NCI-H1092 treated with DMSO at 0.1 percent for 48 hours (cell line): ENCODE data around the gene DAP.

Experiments used
- DNase-seq: peaks from one replicate; lab custom pipeline; 2025; lab: John Stamatoyannopoulos, UW

DAP gene

DNA sequence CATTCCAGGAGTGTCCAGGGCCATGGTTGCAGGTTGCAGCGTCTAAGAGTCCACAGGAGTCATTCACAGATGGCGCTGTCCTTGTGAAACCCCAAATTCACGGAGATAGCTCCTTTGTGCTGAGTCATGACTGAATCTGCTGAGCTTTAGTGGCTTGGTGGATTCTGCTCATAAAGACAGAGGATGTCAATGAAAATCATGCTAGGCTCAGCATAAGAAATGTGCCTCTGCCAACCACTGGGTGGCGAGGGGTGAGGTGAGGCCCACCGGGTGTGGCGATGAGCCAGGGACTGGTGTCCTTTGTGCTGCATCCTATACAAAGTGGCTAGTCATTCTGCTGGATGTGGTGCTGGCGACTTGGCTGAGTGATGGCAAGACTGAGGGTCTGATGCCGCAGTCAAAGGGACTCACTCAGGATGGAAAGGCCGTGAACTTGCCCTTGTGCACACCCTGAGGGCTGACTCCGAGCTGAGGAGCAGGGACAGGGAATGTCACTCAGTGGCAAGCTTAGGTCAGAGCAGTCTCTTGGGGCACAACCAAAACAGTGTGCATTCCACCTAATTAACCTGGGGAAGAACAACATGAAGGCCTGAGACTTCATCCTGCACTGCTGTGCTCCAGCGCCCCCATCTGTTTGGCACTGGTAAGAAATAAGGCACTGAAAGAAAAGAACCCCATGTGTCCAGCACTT, 71.5 kb downstream of the DAP start:
- DNase-seq: no peak

DNA sequence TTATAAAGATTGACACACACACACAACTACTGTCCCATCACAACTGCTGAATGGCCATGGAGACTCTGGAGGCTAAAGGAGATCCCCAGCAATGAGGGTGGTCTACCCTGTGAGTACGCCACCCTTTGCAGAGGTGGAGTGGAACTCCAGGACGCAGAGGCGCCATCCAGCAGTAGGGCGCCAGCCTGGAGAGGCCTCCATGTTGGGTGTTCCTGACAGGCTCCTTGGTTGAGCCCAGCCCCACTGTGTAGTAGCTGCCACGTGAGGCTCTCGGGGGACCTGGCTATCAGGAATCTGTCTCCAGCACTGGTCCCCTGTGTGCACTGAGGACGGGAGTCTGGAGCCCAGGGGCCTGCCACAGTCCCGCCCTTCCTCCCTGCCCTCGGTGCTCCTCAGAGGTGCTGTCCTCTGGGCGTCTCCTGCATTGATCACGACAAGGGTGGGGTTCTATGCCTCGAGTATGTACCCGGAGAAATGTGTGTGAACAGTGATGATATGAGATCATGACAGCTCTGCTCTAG, 72.3 kb downstream of the DAP start:
- DNase-seq: no peak

DNA sequence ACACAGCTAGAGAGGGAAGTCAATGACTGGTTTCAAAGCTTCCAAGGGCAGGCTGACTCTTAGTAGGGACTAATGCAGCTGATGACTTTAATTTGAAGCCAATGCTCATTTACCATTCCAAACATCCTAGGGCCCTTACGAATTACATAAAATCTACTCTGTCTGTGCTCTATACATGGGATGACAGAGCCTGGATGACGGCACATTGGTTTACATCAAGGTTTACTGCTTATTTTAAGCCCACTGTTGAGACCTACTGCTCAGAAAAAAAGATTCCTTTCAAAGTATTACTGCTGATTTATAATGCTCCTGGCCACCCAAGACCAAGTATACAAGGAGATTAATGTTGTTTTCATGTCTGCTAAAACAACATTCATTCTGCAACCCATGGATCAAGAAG, 74.1 kb downstream of the DAP start:
- DNase-seq: no peak

DNA sequence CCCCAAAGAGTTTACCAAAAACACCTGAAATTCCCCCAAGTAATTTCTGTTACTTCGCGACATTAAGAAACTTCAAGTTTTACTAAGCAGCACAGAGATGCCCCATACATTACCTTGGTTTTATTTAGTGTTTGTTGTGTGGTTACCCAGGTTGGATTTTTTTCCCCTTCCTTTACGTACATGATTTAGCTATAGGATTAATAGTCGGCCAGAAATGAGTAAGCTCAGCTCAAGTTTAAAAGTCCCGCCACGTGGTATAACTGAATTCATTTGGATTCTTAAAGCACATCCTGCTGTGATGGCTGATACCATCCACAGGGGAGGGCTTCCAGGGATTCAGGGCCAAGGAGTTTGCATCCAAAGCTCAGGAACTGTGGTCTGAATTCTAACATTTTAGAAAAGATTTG, 75.9 kb downstream of the DAP start:
- DNase-seq: no peak

DNA sequence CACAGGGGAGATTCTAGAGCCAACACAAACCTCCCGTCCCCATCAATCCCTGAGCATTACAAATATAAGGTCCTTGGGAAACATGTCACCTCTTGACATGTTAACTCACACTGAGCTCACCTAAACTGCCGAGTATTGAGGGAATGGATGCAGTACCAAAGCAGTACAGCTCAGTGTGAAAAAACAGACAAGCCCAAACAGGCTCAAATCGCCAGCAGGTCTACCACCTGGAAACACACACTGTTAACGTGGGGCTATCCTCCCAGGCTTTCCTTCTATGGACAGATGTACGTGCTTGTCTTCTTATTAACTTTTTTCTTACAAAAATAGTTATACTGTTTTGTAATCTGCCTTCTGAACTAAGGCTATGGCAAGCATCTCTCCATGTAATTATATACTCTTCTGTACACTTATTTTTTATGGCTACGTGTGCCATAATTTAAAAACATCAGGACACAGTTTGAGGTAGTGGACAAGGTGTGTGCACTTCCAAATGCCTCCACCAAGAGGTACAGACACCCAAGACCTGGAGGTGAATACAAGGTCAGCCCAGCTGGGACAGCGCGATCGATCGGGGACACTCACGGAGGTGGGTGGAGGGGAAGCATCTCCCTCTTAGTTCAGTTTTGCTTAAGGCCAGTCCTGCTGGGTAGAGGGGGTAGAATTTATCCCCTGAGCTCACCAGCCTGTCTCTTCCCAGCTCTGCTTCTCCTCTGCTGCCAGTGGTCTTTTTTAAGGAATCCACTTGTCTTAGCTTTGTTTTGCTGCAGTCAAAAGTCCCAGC, 76.5 kb downstream of the DAP start:
- DNase-seq: no peak

DNA sequence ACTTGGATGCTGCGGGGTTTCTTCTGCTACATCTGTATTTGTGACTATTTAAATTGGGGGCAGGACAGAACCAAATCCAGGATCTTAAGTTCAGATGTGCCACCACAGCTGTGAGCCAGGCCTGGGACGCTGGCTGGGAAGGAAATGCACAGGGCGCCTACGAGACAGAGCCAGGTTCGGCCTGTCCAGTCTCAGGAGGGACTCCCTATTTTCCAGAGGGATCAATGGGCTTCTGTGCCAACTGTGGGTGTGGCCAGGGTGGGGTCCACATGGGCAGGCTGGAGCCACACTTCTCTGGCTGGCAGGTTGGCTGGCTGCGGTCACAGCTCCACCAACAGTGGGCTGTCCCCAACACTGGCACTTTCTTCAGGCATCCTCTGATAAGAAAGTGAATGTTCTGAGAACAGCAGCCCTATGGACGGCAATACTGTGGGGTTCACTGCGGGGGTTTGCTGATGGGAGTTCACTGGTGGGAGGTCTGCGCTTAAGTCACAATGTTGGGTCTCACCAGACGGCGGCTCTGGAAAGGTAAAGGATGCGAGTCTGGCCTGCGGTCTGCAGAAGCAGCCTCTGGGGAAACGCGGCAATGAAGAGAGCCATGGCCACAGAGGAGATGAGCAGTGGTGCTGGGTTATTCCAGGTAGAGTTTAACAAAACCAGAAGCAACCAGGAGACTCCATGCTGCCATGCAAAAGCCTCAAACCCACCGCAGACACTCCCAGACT, 78.1 kb downstream of the DAP start:
- no peak for DNase-seq

DNA sequence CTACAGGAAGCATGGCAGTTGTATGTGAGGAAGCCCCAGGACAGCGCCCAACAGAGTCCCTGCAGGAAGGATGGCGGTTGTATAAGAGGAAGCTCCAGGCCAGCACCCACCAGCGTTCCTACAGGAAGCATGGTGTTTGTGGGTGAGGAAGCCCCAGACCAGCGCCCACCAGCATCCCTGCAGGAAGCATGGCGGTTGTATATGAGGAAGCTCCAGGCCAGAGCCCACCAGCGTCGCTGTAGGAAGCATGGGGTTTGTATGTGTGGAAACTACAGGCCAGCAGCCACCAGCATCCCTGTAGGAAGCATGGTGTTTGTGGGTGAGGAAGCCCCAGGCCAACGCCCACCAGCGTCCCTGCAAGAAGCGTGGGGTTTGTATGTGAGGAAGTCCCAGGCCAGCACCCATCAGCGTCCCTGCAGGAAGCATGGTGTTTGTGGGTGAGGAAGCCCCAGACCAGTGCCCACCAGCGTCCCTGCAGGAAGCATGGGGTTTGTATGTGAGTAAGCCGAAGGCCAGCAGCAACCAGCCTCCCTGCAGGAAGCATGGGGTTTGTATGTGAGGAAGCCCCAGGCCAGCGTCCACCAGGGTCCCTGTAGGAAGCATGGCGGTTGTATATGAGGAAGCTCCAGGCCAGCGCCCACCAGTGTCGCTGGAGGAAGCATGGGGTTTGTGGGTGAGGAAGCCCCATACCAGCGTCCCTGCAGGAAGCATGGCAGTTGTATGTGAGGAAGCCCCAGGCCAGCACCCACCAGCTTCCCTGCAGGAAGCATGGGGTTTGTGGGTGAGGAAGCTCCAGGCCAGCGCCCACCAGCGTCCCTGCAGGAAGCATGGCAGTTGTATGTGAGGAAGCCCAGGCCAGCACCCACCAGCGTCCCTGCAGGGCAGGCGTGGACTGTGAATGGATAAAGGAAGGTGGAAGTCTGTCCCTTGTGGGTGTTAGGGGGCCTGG, 79.0 kb downstream of the DAP start:
- no peak for DNase-seq

DNA sequence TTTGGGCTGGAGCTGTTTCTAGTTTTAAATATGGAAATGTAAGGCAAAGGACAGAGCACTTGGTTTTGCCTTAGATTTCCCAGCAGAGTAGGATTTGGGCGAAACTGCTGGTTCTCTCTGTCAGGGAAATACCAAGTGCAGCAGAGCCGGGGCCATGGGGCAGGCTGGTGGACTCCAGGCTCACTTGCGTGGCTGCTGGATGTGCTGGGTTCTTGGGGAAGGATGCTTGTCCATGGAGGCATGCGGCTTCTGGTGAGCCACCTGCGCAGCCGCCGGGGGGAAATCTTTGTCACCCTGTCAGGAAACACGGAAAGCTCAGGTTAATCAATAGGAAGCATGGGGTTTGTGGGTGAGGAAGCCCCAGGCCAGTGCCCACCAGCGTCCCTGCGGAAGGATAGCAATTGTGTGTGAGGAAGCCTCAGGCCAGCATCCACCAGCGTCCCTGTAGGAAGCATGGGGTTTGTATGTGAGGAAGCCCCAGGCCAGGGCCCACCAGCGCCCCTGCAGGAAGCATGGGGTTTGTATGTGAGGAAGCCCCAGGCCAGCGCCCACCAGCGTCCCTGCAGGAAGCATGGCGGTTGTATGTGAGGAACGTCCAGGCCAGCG, 80.1 kb downstream of the DAP start:
- DNase-seq: no peak

DNA sequence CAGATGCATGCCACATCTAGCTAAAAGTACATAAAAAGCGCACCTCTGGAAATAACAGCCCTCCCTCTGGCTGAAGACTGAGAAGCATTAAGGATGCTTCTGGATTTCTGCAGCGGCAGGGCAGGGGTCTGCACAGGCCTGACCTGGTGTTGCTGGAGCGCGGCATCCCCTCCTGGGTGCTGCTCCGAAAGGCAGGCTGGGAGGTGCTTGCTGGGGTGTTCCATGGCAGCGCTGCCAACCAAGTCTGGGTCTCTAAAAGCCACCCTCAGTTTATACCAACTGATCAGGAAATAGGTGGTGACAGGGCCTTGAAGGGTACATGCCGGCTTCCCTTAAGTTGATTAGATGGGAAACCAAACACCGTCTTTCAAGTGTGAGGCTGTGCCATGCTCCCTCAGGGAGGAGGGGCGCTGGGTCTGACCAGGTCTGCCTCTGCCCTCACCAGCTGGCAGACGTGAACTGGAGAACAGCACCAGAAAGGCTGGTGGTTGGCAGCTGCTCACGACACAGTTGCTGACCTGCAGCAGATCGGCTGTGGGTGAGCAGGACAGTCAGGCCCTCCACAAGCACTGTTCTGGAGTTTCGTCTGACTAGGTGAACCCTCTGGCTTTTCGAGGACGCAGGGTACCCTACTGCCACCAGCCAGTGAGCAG, 81.6 kb downstream of the DAP start:
- no peak for DNase-seq

DNA sequence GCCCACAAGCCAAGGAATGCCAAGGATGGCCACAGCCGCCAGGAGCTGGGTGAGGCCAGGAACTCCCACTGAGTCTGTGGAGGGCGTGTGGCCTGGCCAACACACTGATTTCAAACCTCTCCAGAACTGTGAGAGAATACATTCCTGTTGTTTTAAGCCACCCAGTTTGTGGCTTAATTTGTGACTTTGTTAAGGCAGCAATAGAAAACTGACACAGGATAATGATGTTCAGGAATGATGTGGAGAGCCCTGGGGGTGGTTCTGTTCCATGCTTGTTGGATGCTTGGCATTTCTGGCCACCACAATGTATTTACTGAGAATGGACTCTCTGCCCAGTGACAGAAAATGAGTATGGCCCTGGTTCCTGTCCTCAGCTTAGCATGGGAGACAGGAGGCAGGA, 82.8 kb downstream of the DAP start:
- no peak for DNase-seq

DNA sequence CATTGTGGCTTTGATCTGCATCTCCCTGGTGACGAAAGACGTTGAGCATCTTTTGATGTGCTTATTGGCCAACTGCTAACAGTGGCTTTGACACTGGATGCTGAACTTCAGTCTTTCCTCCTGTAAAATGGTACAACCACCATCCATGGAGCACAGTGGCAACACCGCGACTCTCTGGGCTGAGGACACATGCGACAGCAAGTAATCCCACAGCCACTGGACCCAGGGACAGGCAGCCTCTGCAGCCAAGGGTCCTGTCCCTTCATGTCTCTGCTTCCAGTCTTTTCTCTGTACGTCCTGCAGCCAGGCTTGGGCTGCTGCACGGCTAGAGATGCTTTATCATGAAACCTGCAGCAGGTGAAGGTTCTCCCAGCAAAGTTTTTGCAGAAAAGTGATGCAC, 83.5 kb downstream of the DAP start:
- DNase-seq: no peak

DNA sequence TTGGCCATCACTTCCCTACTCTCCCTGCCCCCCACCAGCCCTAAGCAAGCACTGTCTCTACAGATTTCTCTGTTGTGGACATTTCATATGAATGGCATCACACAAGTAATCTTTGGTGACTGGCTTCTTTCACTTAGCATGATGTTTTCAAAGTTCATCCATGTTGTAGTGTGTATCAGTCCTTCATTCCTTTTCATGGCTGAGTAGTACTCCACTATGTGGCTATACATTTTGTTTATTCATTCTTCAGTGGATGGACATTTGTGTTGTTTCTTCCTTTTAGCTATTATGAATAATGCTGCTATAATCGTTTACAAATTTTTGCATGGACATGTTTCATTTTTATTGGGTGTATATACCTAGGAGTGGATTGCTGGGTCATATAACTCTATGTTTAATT, 84.1 kb downstream of the DAP start:
- DNase-seq: no peak

DNA sequence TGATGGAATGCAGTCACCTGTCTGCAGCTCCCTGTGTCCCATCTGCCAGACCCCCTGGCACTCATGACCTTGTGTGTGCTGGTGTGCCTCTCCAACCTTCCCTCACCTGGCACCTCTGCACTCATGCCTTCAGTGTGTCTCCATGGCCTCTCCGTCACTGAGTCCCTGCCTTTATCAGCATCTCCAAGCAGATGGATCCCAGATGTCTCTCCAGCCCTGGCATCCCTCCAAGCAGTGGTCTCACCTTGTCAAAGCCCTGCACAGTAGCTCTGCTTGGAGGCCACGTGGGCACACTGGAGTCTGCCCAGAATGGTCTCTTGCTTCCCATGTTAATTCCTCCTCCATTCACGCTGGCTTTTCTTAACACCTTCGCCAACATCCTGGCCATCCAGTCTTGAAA, 84.8 kb downstream of the DAP start:
- DNase-seq: no peak

DNA sequence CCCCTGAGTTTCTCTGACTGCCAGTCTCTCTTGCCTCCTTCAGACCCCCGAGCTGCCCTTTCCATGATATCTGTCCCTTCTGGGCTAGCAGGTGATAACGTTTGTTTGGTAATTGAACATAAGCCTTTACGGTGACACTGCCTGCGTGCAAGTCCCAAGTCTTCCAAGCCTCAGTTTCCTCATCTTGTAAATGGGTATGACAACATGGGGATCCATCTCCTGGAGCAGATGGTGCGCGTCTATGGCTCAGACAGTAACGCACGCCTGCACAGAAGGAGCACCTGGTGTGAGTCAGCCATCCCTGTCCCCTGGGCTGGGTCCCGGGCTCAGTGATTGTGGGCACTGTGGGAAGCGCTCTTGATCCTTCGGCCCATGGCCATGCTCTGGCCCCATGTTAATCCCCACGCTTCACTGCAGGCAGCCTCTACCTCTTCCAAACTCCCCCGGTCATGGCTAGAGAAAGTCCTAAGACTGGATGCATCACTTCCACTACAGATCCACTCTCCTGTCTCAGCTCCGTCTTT, 85.8 kb downstream of the DAP start:
- DNase-seq: no peak

DNA sequence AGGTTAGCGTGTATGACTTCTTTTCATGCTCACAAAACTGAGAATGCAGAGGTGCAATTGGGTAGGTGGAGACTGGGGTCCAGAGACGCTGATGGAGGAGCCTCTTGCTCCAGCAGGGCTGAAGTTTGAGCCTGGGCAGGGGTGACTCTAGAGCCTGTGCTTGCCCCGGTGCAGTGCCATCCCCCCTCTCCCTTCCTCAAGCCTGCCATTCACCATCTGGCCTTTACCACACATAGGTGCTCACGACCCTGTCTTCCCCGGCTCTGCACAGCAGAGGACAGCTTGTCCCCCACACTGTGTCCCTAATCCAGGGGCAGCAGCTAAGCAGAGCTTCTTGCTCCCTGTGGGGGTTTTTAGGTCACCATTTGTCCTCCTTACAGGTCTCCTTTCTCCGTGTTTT, 86.5 kb downstream of the DAP start:
- DNase-seq: no peak

DNA sequence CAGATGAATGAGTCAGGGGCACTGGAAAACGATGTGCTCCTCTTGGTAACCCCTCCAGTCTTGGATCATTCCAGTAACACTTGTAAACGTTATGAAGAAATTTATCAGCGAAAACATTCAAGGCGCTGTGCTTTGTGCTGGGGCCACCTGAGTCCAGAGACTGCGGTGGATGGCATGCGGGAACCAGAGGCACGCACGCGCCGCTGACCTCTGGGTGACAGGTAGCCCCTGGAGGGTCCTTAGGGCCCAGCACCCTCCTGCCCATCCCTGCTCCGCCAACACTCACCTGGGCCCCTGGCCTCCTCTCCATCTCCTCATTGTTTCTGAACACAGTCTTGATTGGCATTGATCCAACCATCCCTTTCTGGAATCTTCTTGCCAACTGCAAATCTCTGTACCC, 86.9 kb downstream of the DAP start:
- no peak for DNase-seq

DNA sequence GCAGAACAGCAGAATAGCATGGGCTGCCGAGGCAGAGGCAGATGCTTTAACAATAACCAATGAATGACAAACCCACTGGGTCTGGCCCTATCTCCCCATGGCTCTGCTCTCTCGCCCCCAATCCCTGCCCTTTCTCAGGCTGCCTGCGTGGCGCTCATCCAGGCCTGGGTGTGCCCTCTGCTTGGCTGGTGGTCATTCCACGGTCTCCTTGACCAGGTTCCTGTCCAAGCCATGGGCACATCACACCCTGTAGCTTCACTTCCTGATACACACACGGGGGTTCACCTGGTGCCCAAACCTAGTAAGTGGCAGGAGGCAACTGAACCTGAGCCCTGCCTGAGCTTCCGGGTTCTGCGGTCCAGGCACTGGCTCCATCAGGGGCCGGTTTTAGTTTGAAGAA, 87.6 kb downstream of the DAP start:
- no peak for DNase-seq

DNA sequence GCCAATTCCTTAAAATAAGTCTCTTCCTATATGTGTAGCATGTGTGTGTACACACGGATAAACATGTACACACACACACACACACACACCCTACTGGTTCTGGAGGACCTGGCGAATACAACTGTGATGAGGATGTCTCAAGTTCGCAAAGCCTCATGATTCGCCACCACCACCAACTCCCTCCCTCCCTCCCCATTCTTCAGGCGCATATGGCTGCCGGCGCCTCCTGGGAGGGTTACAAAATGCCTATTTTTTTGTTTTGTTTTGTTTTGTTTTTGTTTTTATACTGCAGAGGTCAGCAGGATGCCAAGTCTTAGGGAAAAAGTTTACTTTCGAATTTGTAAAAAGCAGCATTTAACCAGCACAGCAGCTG, 88.0 kb downstream of the DAP start:
- no peak for DNase-seq

DNA sequence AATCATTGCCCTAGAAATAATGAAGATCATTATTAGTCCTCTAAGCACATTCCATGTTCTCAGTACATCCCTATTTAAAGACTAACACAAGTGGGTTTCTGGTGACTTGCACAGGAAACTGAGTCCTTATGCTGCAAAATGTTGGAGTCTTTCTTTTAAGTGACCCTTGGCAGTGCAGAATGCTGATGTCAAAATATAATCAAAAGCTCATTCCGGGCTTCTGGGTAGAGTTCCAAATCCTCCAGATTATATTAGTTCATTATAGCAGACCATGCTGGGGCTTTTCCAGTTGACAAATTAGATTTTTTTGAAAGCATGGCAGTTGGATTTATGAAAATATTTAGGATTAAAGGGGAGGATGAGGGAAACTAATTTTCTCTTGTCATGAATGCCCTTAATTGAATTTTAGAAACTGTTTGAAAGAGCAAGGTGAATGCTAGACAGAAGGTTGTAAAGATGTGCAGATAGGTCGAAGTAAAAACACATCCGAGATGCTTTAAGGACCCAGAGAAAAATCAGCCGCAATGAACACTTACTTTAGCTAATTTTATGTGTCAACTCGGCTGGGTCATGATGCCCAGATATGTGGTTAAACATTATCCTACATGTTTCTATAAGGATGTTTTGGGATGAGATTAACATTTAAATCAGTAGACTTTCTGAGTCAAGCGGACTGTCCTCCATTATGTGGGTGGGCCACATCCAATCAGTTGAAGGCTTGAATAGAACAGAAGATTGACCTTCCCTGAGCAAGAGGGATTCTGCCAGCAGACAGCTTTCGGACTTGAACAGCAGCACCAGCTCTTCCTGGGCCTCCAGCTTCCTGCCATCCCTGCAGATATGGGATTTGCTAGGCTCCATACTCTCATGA, 88.7 kb downstream of the DAP start:
- no peak for DNase-seq
